HTERT RPE-1 (cell line): ENCODE measurements around the gene SLC17A4.

Source experiments
- in situ Hi-C: fragments of 300-500 bp; cut with MboI; formaldehyde crosslinking; loops from 4 replicates; pipeline ENCODE4 v1.14.3; 2020; ENCODE audit warnings: low sequenced_read_pairs

SLC17A4 gene

GRCh38 chr6:25749837-25750236, 4.7 kb upstream of the SLC17A4 start:
- in situ Hi-C loops: no loop called here

DNA sequence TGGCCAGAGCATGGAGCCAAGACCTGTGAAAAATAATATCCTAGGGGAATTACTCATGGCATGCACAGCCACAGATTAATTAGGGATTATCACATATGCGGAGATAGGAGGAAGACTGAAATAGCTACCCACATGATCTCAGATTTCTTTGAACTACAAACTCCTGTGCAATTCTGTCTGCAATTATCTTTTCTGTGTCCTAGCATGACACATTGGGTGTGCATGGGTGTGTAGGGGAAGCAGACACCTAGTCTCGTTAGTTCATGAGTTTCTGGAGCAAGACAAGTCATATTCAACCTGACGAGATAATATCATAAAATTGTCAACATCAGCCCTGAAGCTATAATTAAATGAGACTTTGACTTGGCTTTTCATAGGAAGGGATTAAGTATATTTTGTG, 3.6 kb upstream of the SLC17A4 start:
- in situ Hi-C loops: no loop called here

GRCh38 chr6:25753079-25753478, 1.5 kb upstream of the SLC17A4 start:
- in situ Hi-C loops: no loop called here

DNA sequence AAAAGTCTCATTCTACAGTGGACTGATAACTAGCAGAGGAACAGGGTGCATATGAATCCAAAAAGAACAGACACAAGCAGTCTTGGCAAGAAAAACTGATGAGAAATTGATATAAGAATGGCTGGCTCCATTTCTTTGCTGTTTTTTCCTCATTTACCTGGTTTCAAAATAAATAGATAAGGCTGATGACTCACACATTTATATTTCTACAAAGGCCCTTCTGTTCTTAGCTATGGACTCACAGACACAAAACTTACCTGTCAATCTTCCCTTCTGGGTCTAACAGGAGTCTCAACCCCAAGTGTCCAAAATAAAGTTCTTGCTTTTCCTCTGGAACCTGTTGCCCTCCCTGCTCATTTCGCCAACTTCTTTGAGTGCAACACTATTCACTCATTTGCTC, 941 bp downstream of the SLC17A4 start:
- in situ Hi-C loops: no loop called here

DNA sequence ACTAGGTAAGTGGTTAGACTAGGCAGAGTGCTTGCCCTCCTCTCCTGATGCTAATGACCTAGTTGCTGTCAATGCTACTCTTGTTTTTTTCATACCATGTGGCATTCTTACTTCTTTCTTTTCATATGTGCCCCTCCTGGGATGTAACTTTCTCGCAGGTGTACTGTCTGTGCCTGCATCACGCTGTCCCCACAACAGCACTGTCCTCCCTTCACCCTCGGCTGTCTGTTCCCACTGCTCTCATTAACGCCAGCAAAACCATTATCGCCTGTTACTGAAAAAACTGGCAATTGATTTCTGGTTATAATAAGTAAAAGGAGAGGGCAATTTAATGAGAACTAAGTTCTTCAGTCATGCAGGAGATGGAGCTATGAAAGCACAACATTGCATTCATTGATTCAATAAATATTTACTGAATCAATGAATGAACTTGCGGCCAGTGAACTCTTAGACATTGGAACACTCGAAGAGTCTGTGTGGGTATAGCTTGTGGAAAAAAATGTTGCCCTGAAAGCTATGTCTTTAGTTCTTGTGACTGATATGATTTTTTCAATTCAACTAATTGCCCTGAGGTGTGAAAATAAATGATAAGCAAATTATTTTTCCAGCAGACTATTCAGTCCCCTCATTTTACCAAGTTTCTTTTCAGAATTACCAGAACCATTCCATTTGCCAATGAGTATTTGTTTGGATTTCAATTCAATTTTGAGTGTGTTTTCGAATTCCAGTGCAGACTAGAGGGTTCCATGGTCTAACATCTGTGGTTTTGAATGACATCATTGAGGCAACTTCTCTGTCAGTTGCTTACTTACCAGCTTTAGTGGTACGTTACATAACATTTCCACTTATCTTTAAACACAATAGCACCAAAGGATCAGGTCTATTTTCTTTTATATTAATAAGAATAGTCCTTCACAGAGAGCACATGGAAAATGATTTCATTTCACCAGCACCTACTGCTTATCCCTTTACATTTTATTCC, 2.1 kb downstream of the SLC17A4 start:
- in situ Hi-C loops: no loop called here

DNA sequence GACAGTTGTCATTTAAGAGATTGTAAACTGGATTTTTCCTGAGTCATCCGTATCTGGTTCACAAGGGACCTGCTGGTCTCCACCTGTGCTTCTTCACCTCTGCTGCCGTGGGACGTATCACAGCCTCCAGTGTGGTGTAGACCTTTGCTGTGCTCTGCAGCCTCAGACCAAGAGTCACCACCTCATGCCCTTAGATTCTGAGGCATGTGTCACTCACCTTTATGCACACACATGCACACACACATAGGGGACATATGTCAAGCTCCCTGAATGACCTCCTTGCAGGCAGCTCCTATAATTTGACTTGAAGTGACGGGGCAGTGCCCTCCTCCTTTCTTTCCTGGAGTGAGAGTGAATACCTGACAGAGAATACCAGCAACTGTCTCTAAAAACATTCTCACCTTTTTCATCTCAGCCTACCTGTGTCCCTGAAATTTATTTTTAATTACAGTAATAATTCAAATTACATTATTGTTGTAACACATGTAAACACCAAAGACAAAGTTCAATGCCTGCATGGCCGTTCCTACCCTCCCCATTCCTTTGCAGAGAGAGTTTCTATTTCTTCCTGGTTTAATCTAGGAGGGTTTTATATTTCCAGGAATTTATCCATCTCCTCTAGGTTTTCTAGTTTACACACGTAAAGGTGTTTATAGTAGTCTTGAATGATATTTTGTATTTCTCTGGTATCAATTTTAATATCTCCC, 3.5 kb downstream of the SLC17A4 start:
- in situ Hi-C loops: no loop called here

DNA sequence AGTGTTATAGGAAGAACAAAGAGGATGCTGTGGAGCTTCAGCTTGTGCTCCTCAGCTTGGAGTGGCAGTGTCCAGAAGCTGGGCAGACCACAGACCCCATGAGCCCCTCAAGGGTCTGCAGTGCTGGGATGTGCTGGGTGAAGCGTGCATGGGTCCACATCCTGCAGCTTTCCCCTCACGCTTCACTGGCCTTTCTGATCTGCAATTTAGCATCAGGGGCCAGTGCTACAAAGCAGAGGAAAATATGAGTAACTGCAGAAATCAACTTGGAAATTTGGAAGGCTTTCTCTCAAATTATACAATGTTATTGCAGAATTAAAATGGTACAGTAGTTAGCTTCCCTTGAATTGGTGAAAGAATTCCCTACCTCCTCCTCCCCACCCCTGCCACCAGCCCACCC, 10.1 kb downstream of the SLC17A4 start:
- in situ Hi-C loops: no loop called here

GRCh38 chr6:25768566-25768965, 14.0 kb downstream of the SLC17A4 start:
- in situ Hi-C loops: no loop called here

DNA sequence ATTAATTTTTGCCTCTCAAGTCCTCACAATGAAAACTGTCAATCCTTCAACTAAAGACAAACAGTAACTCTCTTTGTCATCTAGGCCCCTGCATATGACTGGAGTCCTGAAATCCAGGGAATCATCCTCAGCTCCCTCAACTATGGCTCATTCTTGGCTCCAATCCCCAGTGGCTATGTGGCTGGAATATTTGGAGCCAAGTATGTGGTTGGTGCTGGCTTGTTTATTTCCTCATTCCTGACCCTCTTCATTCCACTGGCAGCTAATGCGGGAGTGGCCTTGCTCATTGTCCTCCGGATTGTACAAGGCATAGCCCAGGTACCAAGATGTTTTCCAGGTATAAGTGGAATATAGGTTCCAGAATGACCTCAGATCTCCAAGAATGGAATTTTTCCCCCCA, 15.4 kb downstream of the SLC17A4 start:
- in situ Hi-C loops: no loop called here

- in situ Hi-C loops: no loop called here
Measured at GRCh38 chr6:25774120-25774715, 19.7 kb downstream of the SLC17A4 start.

DNA sequence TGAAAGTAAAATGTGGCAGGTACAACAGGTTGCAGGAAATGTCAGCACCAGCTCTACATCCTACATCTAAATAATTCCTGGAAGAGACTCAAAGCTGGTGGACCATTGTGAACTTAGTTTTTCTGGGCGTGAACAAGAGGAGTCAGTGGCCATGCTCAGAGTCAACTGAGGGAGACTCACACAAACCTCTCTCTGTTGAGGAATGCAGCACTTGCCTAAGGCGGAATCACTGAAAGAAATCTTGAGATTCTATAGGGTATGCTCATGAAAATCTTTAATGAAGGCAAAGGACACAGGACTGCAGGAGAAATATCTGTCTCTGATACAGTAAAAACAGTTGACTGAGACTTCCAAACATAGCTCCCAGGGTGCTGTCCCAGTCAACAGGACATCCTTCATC, 22.5 kb downstream of the SLC17A4 start:
- in situ Hi-C loops: no loop called here

- in situ Hi-C loops: no loop called here
Measured at GRCh38 chr6:25777856-25778649, 23.5 kb downstream of the SLC17A4 start.

GRCh38 chr6:25781134-25781533, 26.6 kb downstream of the SLC17A4 start:
- in situ Hi-C loops: no loop called here

DNA sequence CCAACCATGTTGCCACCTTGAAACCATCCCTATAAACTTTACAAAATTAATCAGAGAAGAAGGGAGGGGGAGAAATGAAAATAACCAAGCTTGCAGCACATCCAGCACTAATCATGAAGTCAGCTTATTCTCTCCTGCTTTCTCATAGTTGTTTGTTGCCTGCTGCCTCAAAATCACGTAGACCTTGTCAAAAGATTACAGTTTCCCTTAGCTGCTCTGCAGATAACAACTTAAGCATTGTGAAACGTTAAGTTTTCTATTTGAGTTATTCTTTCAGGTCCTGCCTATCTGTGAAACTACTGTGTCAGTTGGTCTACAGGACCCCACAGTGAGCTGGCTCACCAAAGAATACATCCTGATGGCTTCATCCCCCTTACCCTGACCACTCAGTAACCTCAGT, 32.9 kb downstream of the SLC17A4 start:
- in situ Hi-C loops: no loop called here

DNA sequence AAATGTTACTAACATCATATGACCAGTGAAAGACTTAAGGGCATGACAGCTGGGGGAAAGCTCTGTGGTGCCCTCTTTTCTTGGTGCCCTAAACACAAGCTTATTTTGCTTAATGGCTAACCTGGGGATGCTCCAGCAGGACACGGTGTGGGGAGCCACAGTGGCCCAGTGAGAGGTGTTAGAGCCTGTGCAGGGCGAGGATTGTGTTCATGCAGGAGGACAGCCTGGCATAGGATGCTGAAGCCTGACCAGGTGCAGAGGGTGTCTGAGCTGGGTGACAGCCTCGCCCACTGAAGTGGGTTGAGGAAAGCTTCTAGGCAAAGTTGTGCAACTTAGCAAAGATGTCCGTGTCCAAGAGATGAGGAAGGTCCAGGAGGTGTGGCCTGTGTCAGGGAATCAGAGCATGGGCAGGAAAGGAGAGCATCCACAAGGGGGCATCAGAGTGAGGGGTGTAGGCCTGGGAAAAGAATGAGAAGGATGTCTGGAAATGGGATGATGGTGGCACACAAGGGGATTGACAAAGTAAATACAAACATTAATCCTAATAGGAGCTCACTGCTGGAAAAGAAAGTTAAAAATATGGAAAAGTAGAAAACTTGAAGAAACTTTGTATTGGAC, 33.9 kb downstream of the SLC17A4 start:
- in situ Hi-C loops: no loop called here

GRCh38 chr6:25789475-25789874, 34.9 kb downstream of the SLC17A4 start:
- in situ Hi-C loops: no loop called here

DNA sequence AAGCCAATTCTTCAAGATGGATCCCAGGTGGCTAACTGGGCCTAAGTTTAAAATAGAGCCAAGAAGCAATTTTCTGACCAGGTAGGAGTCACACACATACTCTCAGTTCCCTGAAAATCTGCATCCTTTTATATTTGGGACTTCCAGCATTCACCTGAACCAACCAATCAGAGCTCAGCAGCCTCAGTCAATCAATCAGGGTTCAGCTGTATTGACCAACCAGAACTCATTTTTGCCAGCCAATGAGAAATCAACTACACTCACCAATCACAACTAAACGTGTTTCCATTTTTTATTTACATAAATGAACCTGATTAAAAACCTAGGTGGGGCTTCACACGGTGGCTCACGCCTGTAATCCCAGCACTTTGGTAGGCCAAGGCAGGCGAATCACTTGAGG, 37.5 kb downstream of the SLC17A4 start:
- in situ Hi-C loops: no loop called here

DNA sequence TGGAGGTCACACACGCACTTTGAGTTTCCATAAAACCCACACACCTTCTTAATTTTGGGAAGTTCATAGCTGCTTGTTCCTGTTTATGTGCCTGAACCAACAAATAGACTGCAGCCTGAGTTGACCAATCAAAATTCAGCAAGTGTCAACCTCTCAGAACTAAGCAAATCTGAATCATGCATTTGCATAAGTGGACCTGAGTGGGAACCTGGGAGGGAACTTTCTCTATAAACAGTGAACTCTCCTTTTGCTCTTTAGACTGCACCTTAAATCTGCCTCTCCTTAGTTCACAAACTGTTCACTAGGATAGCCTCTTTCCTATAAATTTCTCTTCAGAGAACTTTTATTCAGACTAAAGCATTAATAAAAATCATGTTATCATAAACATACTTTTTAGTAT, 39.4 kb downstream of the SLC17A4 start:
- in situ Hi-C loops: no loop called here

- in situ Hi-C loops: no loop called here
Measured at GRCh38 chr6:25794784-25795183, 40.2 kb downstream of the SLC17A4 start.

DNA sequence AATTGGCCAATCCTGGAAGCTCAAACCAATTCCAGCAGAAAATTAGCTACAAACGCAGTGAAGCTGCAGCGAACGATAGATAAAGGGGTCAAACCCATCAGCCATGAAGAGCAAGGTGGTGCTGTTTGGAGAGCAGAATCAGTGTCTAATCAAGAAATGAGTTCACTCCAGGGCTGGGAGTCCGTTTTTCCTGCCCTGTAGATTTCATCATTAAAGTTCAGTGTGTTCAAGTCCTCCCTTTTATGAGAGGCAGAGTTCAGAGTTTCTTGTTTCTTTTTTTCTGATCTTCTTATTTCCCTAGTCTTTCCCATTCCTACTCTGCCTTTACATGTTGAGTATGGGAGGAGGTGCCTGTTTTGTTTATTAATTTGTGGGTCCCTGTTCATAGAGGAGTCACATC, 46.9 kb downstream of the SLC17A4 start:
- in situ Hi-C loops: no loop called here

DNA sequence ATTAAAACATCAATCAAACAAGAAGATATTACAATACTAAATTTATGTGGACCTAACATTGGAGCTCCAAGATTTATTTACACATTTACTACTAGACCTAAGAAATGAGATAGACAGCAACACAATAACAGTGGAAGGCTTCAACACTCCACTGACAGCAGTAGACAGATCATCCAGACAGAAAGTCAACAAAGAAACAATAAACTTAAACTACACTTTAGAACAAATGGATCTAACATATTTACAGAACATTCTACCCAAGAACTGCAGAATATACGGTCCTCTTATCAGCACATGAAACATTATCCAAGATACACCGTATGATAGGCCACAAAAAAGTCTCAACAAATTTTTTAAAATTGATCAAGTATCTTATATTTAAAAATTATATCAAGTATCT, 50.3 kb downstream of the SLC17A4 start:
- in situ Hi-C loops: no loop called here
